Measurements from ENCODE around the gene GNMT. TPM values are rescaled to one million over a fixed set of nuclear protein-coding genes. Genes with fewer than 3 reads are reported as not detected.

The GNMT gene
- total and polyA plus RNA-seq, 10 of the 15 experiments (the other 5 are each of a cell fraction or from before 2014, with no cell fraction given): 0.27 to 1.1 (median 0.39) TPM

DNA sequence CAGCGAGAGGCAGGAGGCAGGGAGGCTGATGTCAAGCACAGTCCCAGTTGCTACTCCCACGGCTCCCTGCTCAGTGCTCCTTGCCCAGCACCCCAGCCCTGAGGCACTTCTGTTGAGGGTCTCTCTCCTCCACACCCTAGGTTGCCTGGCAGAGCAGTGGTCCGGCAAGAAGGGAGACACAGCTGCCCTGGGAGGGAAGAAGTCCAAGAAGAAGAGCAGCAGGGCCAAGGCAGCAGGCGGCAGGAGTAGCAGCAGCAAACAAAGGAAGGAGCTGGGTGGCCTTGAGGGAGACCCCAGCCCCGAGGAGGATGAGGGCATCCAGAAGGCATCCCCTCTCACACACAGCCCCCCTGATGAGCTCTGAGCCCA lies 22.1 kb upstream of the GNMT start:
- ChIA-PET POLR2A (no interaction called here), RAD21 (ENCODE audit: unreplicated experiment) (no interaction called here), SMC1A (ENCODE audit: uncharacterized antibody, unreplicated experiment) (interaction anchor here (0.5 to 1.0 kb wide), 2 partner anchors 34 to 63 kb away, joined by 3 read pairs; no protein-coding TSS in a partner anchor), CTCF (interaction anchor here (1.2 kb wide), 1 partner anchor 205 kb away, joined by 3 read pairs; no protein-coding TSS in a partner anchor)
- in situ Hi-C loops (cut with MboI): no loop called here
- Histone ChIP-seq H3K36me3 (ENCODE audit: control insufficient read depth in 2 of 2, insufficient read depth in 2 of 2, low read length in 1 of 2) (peaks cover 41 to 45% of the 10 kb centered on the region in 2 experiments), H3K9me3 (replicated peaks; ENCODE audit: control insufficient read depth, insufficient read depth, low read length) (no peaks in the 10 kb centered on the region), H3K27me3 (replicated peaks in 1 of 2; ENCODE audit: control insufficient read depth in 2 of 2, insufficient read depth in 2 of 2, low read length in 1 of 2) (no peaks in the 10 kb centered on the region), H2AFZ (ENCODE audit: control insufficient read depth, low read depth, low read length) (no peak overlapping the region), H3K4me1 (ENCODE audit: control insufficient read depth, insufficient read depth, low read length) (peaks cover 20% of the 10 kb centered on the region), H3K4me3 (no peak overlapping the region), H3K4me2 (ENCODE audit: control insufficient read depth, insufficient read depth) (no peak overlapping the region), H3K9ac (ENCODE audit: control insufficient read depth, insufficient read depth, low read length) (no peak overlapping the region), H3K79me2 (ENCODE audit: control insufficient read depth, insufficient read depth, low read length) (peaks cover 21% of the 10 kb centered on the region), H4K20me1 (ENCODE audit: control insufficient read depth, insufficient read depth) (peaks cover 12% of the 10 kb centered on the region), H3K27ac (ENCODE audit: control insufficient read depth, insufficient read depth) (no peak overlapping the region)
- no peak for DNase-seq (ENCODE audit: low read depth, low spot score)
- TF ChIP-seq STAT3 (IDR thresholded peaks at IDR 0.05; ENCODE audit: low read depth, low read length) (no peak), ASH2L (IDR thresholded peaks at IDR 0.05; ENCODE audit: borderline replicate concordance, low read depth) (no peak), ZNF24 (IDR thresholded peaks at IDR 0.05) (no peak), POLR2A (IDR thresholded peaks at IDR 0.05; ENCODE audit: low read depth, low read length) (peak; percentile 45; the same call in 1 of the 2 replicates), ZBED1 (IDR thresholded peaks at IDR 0.05; ENCODE audit: borderline replicate concordance) (no peak)
- FAIRE-seq: no peak
- ATAC-seq: no peak
- no TSS peak for BruUV-seq (replicated peaks)
- WGBS (ENCODE audit: insufficient coverage, insufficient replicate concordance, low lambda C conversion rate, missing lambda C conversion rate): 85% methylated on average over 5 of the region's 5 CpGs
- intact Hi-C loops (cut with micrococcal nuclease; ENCODE audit: unreplicated experiment): no loop called here

DNA sequence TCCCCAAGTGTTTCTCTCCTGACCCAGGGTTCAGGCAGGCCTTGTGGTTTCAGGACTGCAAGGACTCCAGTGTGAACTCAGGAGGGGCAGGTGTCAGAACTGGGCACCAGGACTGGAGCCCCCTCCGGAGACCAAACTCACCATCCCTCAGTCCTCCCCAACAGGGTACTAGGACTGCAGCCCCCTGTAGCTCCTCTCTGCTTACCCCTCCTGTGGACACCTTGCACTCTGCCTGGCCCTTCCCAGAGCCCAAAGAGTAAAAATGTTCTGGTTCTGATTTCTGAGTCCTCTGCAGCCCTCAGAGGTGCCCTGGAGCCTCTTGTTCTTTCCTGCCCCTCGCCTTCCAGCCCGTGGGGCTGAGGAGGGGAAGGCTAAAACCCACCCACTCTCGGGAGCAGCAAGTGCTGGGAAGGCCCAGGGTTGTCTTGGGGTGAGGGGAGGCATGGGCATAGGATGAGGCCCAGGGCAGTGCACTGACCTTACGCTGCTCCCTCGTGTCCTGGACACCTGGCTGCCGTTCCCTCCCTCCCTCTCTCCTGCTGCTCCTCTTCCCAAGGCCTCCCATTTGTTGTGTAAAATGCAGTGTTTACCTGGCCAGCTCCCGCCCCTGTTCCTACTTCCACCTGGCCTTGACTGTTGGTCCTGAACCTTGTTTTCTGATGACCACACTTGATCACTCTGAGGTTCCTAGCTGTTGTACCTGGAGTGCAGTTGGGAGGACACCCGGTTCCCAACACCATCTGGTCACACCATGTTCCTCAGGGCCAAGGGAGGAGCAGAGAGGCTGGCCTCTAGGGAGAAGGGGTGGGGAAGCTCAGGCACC lies 21.4 kb upstream of the GNMT start:
- Histone ChIP-seq H3K4me1 (ENCODE audit: control insufficient read depth, insufficient read depth, low read length) (peaks cover 13% of the 10 kb centered on the region), H3K27me3 (replicated peaks in 1 of 2; ENCODE audit: control insufficient read depth in 2 of 2, insufficient read depth in 2 of 2, low read length in 1 of 2) (no peaks in the 10 kb centered on the region), H3K9me3 (replicated peaks; ENCODE audit: control insufficient read depth, insufficient read depth, low read length) (no peaks in the 10 kb centered on the region), H4K20me1 (ENCODE audit: control insufficient read depth, insufficient read depth) (peaks cover 11% of the 10 kb centered on the region), H3K4me2 (ENCODE audit: control insufficient read depth, insufficient read depth) (no peak overlapping the region), H3K9ac (ENCODE audit: control insufficient read depth, insufficient read depth, low read length) (no peak overlapping the region), H3K79me2 (ENCODE audit: control insufficient read depth, insufficient read depth, low read length) (peaks cover 13% of the 10 kb centered on the region), H3K27ac (ENCODE audit: control insufficient read depth, insufficient read depth) (no peak overlapping the region), H3K4me3 (no peak overlapping the region), H3K36me3 (ENCODE audit: control insufficient read depth in 2 of 2, insufficient read depth in 2 of 2, low read length in 1 of 2) (peaks cover 43 to 44% of the 10 kb centered on the region in 2 experiments), H2AFZ (ENCODE audit: control insufficient read depth, low read depth, low read length) (no peak overlapping the region)
- ChIA-PET RAD21 (ENCODE audit: unreplicated experiment) (no interaction called here), CTCF (interaction anchor here (1.5 kb wide), 1 partner anchor 38 kb away, joined by 4 read pairs; no protein-coding TSS in a partner anchor), SMC1A (ENCODE audit: uncharacterized antibody, unreplicated experiment) (no interaction called here), POLR2A (interaction anchor here (1.1 kb wide), 1 partner anchor 49 kb away, joined by 3 read pairs; no protein-coding TSS in a partner anchor)
- intact Hi-C loops (cut with micrococcal nuclease; ENCODE audit: unreplicated experiment) (no loop called here), in situ Hi-C loops (cut with MboI) (no loop called here)
- no TSS peak for BruUV-seq (replicated peaks)
- DNase-seq (ENCODE audit: low read depth, low spot score) (no peak), FAIRE-seq (no peak), ATAC-seq (no peak)
- TF ChIP-seq POLR2AphosphoS5 (IDR thresholded peaks at IDR 0.05; ENCODE audit: low read length) (peak; percentile 24; the same call in 1 of the 2 replicates), SMAD5 (IDR thresholded peaks at IDR 0.05; ENCODE audit: low read depth) (0 out of 2 replicates have a peak, but pooled peaks have one; percentile 13), BRCA1 (IDR thresholded peaks at IDR 0.05; ENCODE audit: low read depth, low read length) (no peak), POU2F2 (IDR thresholded peaks at IDR 0.05; ENCODE audit: borderline replicate concordance, low read depth, low read length) (no peak), ZNF217 (IDR thresholded peaks at IDR 0.05) (no peak), POLR2A (IDR thresholded peaks at IDR 0.05; ENCODE audit: low read depth, low read length) (peak; percentile 74)
- WGBS (ENCODE audit: insufficient coverage, insufficient replicate concordance, low lambda C conversion rate, missing lambda C conversion rate): 80% methylated on average over 9 of the region's 9 CpGs
